GM21619 (cell line): ENCODE measurements around the gene CTRL.
"Not testable (repeated sequence)": the region's sequence is repeated elsewhere in the genome, so short reads cannot be mapped to it uniquely, and the experiment has no call there.

Experiments used
- ATAC-seq: cut with Tn5 transposase; IDR thresholded peaks from one replicate; pipeline ENCODE4 v1.9.1; 2021; ENCODE audit not compliant: unreplicated experiment

Gene CTRL

DNA sequence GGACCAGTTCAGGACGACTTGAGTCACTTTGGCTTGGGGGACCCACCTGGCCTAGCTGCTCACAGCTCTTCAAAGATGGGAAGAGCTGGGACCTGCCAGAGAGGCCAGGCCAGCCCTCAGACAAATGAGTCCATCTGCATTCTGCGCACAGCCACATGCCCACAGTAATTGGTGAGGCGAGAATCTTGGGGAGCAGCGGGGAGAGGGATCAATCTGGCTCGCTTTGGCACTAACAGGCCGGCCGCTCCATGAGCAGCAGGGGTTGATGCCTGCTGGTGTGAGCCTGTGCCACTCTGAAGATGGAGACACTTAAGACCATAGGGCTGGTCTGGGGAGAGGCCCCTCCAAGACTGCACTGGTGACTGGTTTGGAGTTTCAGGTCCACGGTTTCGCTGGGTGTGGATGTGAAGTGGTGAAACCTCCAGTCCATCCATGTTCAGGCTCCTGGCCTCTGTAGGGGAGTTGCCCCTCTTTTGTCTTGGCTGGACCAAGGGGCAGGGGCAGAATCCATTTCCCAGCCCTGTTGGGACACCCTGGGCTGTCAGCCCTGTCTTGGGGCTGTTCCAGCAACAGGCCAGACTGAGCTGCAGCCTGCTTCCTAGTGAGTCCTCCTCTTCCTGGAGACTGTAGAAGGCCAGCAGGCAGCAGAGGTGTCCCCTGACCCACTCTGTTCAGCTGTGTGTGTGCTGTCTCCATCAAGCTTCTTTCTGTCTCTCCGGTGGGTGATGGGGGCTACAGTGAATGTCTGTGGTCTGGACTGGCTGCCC lies 7.3 kb downstream of the CTRL start:
- no peak for ATAC-seq

DNA sequence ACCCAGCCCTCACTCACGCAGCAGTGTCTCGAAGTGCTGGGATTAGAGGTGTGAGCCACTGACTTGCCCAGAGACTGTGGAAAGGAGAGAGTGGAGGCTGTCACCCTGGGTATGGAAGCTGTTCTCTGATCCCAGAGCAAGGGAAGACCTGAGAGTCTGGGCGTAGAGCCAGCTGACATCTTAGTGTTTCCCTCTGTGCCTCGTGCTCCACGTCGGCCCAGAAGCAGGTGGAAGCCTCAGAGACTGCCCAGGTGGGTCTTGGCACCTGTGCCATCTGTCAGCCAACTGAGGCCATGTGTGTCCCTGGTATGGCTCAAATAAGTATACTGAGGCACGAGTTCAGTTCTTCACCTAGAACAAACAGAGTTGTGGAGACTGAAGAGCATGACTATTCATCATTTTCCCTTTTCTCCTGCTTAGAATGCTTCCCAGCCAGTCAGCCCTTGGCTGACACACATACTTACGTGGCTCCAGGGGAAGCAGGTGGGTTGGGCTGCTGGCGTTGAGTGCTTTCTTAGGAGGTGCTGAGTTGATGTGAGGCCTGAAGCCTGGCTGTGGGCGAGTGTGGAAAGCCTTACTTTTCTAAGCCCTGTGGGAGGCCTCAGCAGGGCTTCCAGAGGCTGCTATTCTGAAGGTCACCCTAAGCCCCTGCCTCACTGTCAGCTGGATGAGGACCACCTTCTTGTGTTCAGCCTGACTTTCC lies 8.1 kb downstream of the CTRL start:
- ATAC-seq = no peak

DNA sequence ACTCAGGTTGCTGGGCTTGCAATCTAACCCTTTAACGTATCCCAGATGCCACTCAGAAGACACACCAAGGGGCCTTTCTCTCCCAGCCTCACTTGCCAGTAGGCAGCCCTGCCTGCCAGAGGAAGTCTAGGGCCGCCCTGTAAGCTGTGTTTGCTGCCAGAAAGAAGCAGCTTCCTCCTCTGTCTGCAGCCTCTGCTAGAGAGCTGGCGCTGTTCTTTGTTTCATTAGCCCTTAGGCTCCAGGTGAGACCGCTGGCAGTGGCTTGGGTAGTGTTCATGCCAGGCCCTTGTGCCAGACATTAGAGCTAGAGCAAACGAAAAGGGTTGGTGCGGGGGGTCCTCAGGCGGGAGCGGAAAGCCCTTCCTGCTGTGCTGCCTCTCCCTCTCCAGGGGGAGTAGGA lies 8.9 kb downstream of the CTRL start:
- no peak for ATAC-seq

DNA sequence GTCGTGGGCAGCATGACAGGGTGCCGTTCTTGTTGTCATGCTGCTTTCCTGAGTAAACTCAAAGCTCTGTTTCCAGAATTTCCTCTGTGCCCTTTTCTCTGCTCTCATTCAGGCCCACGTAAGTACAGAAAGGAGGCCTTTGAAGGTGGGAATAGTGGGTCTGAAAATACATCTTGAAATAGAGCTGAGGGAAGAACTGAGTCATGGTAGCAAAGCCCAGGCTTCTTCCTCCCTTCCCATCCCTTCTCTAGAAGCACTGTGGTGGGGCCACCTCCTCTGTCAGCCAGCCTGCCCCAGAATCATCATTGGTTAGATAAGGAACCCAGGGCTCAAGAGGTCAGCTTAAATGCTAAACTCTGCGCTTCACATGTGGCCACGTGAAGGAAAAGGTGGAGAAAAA lies 9.4 kb downstream of the CTRL start:
- no peak for ATAC-seq

DNA sequence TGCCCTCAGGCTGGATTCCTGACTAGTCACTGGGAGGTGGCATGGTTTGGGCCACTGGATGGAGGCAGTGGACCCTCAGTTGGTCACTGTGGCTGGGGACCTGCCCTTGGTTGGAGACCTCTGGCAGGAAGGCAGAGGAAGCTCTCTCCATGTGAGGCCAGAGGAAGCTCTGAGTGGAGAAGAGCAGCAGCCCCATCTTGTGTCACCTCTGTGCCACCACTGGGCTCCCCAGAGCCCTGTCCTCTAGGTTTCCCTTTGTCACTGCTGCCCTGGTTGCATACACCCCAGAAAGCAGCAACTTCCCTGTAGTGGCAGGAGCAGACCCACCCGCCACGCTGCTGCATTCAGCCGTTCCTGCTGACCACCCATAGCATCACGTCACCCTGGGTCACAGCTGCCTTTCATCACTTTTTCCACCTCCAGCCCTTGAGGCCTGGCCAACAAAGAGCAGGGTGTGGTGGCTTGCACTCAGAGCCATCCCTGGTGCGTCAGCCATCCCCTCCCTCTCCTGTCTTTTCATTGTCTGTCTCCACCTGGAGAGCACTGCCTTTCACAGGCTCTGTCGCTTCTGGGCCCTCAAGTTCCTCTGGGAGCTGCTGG lies 11.9 kb downstream of the CTRL start:
- no peak for ATAC-seq

DNA sequence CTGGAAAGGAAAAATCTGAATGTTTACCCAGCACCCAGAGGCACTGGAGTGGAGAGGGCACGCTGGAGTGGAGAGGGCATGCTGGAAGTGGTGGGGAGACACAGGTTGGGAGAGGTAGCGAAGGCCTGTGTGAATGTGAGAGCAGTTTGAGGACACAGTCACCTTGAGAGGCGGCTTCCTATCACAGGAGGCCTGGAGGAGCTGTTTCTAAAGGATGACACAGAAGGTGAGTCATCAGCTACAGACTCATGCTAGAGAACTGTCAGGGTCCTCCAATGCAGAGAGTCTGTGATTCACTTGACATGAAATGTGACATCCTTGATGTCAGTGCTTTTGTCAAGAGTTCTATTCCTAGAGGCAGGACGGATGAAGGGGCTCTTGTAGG lies 13.8 kb downstream of the CTRL start:
- no peak for ATAC-seq

DNA sequence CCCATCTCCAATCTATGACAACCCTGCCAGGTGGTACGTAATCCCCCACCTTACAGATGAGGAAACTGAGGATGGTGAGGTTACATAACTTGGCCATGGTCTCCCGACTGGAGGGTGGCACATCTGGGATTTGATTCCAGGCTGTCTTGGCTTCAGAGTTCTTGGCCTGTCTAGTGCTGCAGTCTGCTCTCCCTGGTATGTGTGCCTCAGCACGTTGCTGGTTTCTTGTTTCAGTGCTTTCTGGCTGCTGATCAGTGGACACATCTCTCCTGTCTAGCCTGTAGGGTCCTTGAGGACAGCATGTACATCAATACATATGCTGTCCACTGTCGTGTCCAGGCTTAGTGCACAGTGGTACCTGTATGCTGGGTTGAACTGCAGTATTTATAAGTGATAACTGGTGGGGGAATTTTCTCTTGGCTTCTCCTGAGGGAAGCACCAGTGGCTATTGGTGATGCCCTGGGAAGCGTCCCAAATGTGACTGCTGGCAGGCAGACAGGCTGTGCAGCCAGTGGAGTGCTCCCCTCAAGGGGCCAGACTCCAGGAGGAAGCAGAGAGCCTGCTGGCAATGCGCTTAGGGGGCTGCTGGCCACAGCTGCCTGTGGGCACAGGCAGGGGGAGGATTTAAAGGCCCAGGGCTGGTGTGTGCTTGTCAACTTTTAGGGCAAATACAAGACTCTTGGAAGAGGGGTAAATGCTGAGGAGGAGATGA lies 14.4 kb downstream of the CTRL start:
- ATAC-seq = no peak

DNA sequence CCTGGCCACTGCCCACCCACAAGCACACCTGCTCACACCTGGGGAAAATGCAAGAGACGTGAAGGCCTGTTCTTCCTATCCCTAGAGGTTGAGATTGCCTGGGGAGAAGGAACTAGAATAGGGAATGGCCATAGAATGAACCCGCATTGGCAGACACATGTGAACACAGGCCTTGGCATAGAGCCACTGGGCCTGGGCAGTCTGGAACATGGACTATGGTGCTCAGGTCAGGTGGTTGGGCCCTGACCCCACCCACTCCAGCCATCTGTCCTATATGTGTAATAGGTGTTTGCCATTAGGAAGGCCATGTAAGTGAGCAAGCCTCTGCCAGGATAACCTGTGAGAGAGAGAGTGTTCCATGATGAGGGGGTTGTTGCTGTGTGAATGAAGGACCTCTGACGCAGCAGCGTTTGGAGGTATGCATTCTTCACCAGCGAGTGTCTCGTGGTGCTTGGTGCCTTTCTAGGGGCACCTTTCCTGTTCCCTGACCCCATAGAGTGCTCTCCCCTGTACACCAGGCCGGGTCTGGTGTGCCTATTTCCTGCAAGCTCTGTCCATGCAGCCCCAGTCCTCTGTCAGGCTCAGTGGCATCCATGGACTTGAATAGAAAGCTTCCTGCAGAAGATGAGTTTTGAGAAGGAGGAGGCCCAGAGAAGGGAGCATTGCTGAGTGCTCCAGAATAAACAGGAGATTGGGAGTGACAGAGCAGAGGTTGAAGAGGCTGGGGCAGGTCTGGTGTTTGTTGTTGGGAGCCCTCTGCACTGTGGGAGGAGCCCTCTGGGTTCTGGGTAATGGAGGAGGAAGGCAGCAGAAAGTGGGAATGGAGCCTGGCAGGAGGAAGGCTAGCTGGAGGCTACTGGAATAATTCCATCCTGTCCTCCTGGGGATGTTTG lies 15.6 kb downstream of the CTRL start:
- no peak for ATAC-seq

DNA sequence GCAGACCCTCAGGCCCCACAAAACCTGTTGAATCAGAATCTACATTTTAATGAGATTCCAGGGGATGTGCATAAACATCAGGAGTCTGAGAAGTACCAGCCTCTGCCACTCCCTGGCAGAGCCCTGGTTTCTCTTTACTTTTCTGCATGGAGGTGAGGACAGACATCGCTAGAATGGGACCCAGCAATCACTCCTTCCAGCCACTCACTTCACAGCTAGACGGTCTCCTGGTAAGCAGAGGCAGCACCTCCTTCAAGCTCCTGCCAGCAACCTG lies 16.2 kb downstream of the CTRL start:
- not testable (repeated sequence) for ATAC-seq

DNA sequence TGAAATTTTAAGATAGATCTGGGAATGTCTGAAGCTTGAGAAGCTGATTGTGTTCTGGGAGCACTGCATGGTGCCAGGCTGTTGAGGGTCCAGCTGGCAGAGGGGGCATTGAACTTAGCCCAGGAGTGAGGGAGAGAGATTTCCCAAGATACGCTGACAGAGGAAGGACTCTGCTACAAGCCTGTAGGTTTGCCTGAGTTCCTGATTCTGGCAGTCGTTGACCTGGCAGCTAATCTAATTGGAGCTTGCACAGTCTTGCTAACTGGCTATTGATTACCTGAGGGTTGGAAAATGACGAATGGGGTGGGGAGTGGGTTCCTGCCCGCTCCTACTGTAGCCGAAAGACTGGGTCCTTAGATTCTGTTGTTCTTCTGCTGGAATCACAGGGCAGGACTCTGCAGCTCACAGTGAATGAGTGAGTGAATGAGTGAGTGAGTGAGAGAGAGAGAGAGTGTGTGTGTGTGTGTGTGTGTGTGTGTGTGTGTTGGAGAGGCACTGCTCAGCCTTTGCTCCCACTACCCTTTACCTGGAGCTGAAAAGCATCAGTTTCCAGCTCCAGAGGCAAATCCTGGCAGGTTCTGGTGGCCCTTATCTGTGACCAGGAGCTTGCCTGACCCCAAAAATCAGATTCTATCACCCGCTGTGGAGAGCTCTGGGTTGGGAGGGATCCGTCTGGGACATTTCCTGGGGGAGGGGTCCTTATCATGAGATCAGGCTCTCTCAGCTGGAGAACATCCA lies 16.7 kb downstream of the CTRL start:
- ATAC-seq = no peak

DNA sequence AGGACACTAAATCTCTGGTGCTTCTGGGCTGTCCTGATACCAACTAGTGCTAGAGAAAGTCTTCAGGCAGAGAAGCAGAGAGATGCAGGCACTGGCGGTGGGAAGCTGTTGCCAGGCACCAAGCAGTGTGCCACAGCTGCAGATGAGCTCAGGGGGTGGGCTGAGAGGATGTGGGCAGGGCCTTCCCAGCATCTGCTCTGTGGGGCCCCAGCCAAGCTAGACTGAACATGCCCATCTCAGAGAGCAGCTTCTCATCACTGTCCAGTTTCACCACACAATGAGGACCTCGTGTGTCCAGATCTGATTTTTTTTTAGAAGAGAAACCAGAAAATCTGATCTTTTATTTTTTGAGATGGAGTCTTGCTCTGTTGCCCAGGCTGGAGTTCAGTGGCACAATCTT lies 21.5 kb downstream of the CTRL start:
- no peak for ATAC-seq

DNA sequence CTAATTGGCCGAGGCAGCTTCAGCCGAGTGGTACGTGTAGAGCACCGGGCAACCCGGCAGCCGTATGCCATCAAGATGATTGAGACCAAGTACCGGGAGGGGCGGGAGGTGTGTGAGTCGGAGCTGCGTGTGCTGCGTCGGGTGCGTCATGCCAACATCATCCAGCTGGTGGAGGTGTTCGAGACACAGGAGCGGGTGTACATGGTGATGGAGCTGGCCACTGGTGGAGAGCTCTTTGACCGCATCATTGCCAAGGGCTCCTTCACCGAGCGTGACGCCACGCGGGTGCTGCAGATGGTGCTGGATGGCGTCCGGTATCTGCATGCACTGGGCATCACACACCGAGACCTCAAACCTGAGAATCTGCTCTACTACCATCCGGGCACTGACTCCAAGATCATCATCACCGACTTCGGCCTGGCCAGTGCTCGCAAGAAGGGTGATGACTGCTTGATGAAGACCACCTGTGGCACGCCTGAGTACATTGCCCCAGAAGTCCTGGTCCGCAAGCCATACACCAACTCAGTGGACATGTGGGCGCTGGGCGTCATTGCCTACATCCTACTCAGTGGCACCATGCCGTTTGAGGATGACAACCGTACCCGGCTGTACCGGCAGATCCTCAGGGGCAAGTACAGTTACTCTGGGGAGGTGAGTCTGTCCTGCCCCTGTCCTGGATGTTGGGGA lies 22.5 kb downstream of the CTRL start:
- no peak for ATAC-seq

DNA sequence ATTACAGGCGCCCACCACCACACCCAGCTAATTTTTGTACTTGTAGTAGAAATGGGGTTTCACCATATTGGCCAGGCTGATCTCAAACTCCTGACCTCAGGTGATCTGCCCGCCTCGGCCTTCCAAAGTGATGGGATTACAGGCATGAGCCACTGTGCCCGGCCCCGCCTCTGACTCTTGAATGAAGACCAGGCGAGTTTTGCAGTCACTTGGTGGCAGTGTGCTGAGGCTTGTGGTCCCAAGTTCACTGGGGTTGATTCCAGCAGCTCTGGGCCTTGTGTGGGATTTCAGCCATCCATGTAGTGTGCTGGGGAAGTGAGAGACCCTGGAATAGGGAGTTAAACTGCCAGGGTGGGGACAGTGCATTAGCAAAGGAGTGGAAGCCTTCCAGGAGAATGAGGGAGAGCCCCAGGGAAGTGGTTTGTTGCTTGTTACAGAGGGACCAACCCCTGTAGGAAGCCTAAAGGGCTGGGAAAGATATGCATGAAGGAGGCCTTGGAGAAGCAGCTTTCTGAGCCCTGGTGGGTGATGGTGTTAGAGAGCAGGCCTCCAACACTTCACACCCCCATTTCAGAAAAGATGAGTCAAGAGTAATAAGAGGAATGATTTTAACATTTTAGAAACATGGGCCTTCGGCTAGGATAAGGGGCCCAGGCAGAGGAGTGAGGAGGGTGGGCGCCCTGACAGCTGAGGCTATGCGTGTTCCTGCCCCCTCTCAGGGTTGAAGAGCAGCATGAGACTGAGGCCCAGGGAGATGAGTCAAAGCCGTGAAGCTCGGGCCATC lies 24.1 kb downstream of the CTRL start:
- no peak for ATAC-seq

DNA sequence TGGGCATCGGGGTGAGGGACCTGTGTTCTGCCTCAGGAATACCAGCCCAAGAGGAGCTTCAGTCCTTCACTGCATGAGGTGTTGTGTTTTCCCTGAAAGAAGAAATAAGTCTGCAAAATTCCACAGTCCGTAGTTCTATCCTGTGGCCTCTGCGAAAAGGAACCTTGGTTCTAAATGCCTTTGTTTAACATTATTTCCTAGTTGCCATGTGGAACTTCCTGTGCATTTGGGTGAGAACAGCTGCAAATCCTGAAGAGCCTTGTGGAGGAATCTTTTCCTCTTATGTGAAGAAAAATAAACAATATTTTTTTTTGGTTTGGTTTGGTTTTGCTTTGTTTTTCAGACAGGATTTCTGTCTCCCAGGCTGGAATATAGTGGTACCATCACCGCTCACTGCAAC lies 28.8 kb downstream of the CTRL start:
- ATAC-seq = no peak

DNA sequence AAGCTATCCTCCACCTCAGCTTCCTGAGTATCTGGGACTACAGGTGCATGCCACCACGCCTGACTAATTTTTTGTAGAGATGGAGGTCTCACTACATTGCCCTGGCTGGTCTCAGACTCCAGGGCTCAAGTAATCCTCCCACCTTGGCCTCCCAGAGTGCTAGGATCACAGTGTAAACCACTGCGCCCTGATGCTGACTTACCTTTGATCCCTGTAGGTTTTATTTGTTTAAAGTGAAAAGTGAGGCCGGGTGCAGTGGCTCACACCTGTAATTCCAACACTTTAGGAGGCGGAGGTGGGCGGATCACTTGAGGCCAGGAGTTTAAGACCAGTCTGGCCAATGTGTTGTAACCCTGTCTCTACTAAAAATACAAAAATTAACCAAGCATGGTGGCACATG lies 29.9 kb downstream of the CTRL start:
- ATAC-seq = no peak

DNA sequence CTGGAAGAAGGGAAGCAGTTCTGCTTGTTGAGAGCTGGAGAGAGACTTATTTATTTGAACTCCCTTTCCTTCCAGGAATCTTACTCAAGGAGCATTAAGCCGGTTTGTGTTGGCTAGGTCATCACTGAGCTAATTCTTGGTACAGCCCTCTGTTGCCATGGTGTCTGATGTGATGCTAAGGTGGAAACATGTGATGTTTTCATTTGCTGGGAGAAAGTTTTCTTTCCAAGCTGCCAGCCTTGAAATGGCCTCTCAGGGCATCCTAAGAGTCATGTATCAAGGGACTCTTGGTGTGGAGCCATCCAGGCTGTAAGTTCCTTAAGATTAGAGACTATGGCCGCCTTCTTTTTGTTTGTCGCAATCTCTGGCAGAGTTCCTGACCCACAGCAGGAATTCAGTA lies 34.4 kb downstream of the CTRL start:
- no peak for ATAC-seq

DNA sequence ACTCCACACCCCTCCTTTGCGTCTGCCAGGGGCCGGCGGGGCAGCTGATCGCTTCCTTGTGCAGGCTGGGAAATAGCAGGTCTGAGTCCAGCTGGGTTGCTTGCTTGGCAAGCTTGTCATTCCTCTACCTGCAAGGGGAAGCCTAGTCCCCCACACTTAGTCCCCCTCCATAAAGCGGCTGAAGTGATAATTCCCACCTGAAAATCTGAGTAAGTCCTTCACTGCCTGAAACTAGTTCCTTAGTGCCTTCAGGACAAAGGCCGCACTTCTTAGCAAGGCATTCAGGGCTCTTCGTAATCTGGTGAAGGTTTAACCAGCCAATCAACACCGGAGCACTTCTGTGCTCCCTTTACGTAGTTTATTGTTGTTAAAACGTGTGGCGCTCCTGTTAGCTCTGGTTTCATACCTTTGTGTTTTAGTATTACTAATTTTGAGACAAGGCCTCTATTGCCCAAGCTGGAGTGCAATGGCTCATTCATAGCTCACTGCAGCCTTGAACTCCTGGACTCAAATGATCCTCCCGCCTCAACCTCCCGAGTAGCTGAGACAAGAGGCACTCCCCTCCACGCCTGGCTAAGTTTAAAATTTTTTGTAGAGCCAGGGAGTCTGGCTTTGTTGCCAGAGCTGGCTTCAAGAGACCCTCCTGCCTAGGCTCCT lies 37.8 kb downstream of the CTRL start:
- ATAC-seq = peak; percentile 21
